Measurements from ENCODE around the gene UBE3A.

DNA sequence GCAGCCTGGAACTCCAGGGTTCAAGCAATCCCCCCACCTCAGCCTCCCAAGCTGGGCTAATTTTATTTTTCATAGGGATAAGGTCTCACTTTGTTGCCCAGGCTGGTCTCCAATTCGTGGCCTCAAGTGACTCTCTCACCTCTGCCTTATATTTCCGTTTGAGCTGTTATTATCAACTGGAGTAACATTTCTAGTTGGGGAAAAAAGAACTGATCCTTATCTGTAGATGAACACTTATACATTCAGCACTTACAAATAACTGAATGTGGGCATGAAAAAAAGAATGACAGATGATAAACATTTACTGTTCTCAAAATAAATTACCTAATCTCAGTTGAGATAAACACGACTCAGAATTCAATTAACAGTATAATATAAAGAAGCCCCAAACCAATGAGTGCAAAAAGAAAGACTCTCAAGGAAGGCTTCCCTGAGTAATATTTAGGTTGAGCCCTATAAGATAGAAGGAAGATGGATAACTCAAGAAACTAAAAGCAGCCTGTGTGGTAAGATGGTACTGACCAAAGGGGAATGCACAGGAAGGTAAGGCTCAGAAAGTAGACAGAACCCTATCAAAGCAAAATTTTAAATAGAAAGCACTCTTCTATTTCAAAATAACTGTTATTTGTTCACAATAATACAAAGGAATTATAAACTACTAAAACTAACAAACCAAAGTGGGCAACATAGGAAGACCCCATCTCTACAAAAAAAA lies 11.8 kb downstream of the UBE3A start:
- TF ChIP-seq, protein P1, sequence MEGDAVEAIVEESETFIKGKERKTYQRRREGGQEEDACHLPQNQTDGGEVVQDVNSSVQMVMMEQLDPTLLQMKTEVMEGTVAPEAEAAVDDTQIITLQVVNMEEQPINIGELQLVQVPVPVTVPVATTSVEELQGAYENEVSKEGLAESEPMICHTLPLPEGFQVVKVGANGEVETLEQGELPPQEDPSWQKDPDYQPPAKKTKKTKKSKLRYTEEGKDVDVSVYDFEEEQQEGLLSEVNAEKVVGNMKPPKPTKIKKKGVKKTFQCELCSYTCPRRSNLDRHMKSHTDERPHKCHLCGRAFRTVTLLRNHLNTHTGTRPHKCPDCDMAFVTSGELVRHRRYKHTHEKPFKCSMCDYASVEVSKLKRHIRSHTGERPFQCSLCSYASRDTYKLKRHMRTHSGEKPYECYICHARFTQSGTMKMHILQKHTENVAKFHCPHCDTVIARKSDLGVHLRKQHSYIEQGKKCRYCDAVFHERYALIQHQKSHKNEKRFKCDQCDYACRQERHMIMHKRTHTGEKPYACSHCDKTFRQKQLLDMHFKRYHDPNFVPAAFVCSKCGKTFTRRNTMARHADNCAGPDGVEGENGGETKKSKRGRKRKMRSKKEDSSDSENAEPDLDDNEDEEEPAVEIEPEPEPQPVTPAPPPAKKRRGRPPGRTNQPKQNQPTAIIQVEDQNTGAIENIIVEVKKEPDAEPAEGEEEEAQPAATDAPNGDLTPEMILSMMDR (IDR thresholded peaks at IDR 0.05), result no peak
- TF ChIP-seq POLR2A (IDR thresholded peaks at IDR 0.05), result no peak
